AG09309 (cell line): ENCODE results near the gene CDHR5.
"Not testable (repeated sequence)": the region's sequence is repeated elsewhere in the genome, so short reads cannot be mapped to it uniquely, and the experiment has no call there.

ENCODE experiments used
- DNase-seq: peaks from one replicate; pipeline ENCODE4 v3.0.0-alpha.2; 2010; ENCODE audit warnings: low read depth
- H3K4me3 ChIP-seq: 2 replicates; pipeline ENCODE4 v1.5.1; 2011; ENCODE audit warnings: mild to moderate bottlenecking, low read depth, low read length, moderate library complexity; ENCODE audit not compliant: control insufficient read depth
- CTCF ChIP-seq: IDR thresholded peaks from 2 replicates; pipeline ENCODE4 v1.5.1; 2011; ENCODE audit warnings: mild to moderate bottlenecking, low read depth, low read length, inconsistent platforms; ENCODE audit not compliant: insufficient read depth, control insufficient read depth; ENCODE audit errors: missing control alignments

CDHR5 gene

GRCh38 chr11:656426-656825, 31.7 kb upstream of the CDHR5 start:
- no peak overlapping the region for H3K4me3 ChIP-seq
- DNase-seq, result no peak
- TF ChIP-seq CTCF, result no peak

GRCh38 chr11:655036-655726, 30.4 kb upstream of the CDHR5 start:
- no peak for TF ChIP-seq CTCF
- DNase-seq, result no peak
- H3K4me3 ChIP-seq, result no peak overlapping the region

DNA sequence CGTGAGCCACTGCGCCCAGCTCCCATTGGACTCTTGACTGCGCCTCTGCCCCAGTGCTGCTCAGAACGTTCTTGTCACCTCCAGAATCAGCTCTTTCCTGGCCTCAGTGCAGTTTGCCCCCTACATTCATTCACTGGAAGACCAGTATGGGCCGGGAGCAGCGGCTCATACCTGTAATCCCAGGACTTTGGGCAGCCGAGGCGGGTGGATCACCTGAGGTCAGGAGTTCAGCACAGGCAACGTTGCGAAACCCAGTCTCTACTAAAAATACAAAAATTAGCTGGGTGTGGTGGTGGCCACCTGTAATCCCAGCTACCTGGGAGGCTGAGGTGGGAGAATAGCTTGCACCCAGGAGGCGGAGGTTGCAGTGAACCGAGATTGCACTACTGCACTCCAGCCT, 29.7 kb upstream of the CDHR5 start:
- DNase-seq, H3K4me3 ChIP-seq: not testable (repeated sequence)

- TF ChIP-seq CTCF, result no peak
- H3K4me3 ChIP-seq, result no peak overlapping the region
- DNase-seq, result no peak
Measured at GRCh38 chr11:653837-654236, 29.1 kb upstream of the CDHR5 start.

GRCh38 chr11:653136-653535, 28.4 kb upstream of the CDHR5 start:
- DNase-seq, H3K4me3 ChIP-seq: not testable (repeated sequence)

DNA sequence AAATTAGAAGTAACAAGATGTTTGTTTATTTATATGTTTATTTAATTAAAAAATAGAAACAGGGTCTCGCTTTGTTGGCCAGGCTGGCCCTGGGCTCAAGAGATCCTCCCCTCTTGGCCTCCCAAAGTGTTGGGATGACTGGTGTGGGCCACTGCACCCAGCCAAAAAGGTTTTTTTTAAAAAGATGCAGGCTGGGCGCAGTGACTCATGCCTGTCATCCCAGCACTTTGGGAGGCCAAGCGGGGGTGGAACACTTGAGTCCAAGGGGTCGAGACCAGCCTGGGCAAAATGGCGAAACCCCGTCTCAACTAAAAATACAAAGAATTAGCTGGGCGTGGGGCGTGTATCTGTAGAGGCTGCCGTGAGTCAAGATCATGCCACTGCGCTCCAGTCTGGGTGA, 25.7 kb upstream of the CDHR5 start:
- no peak for TF ChIP-seq CTCF
- no peak for DNase-seq

DNA sequence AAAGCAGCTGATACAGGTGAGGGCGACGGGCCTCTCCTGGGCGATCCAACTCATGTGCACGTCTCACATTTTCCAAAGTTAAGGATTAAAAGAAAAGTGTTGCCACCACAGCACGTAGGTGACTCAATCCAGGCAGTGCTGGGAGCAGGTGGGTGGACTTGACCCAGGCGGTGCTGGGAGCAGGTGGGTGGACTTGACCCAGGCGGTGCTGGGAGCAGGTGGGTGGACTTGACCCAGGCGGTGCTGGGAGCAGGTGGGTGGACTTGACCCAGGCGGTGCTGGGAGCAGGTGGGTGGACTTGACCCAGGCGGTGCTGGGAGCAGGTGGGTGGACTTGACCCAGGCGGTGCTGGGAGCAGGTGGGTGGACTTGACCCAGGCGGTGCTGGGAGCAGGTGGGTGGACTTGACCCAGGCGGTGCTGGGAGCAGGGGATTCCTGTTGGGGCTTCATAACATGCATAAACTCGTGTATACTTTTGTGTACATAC, 23.0 kb upstream of the CDHR5 start:
- DNase-seq, H3K4me3 ChIP-seq: not testable (repeated sequence)

More for the DNA sequence above, 25.7 kb upstream of the CDHR5 start:
- H3K4me3 ChIP-seq, result no peak overlapping the region

DNA sequence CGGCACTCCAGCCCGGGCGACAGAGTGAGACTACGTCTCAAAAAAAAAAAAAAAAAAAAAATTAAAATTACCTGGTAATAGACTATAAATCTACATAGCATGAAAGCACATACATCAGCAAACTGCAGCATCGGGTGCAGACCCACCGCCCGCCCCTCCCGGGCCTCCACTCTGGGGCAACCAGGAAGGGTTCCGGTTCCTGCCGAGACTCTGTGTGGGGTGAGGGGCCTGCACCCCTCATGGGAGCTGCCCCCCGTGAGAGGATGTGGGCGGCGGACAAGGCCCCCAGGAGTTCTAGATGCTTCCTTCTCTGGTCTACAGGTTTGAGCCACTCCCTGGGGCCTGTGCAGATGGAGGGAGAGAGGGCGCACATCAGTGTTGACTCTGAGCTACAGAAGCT, 21.5 kb upstream of the CDHR5 start:
- no peak overlapping the region for H3K4me3 ChIP-seq
- no peak for DNase-seq
- no peak for TF ChIP-seq CTCF
